ENCODE data around the gene SUCLG1.
"Not testable (repeated sequence)": the region's sequence is repeated elsewhere in the genome, so short reads cannot be mapped to it uniquely, and the experiment has no call there.

DNA sequence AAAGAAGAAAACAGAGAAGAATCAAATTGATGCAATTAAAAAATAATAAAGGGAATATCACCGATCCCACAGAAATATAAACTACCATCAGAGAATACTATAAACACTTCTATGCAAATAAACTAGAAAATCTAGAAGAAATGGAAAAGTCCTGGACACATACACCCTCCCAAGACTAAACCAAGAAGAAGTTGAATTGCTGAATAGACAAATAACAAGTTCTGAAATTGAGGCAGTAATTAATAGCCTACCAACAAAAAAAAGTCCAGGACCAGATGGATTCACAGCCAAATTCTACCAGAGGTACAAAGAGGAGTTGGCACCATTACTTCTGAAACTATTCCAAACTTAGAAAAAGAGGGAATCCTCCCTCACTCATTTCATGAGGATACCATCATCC lies 59.2 kb downstream of the SUCLG1 start:
- TF ChIP-seq CTCF (IDR thresholded peaks at IDR 0.05; ENCODE audit: low read length); EZH2 (IDR thresholded peaks at IDR 0.05; ENCODE audit: borderline replicate concordance, low read length): not testable (repeated sequence)

Measured in OCI-LY1 (cell line).